ENCODE data around the gene BRD4. TPM values are rescaled to one million over a fixed set of nuclear protein-coding genes. Genes with fewer than 3 reads are reported as not detected.
"Not testable (repeated sequence)": the region's sequence is repeated elsewhere in the genome, so short reads cannot be mapped to it uniquely, and the experiment has no call there.

BRD4 gene
- total RNA-seq, 2 experiments from 2014 or later: 94.3 to 99.6 TPM

DNA sequence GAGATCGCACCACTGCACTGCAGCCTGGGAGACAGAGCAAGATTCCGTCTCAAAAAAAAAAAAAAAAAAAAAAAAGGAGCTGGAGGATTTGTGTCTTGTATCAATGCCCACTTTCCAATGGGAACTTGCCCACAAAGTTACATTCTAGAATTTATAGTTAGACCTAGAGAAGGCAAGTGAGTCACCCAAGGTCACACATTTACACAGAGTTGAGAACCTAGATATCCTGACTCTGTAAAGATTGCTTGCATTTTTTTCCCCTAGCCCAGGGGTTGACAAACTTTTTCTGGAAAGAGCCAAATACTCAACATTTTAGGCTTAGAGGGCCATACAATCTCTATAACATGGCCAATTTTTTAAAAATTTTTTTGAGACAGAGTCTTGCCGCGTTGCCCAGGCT, 7.7 kb upstream of the BRD4 start:
- H3K4me3 Mint-ChIP-seq: no peak overlapping the region
- TF ChIP-seq, protein P1, sequence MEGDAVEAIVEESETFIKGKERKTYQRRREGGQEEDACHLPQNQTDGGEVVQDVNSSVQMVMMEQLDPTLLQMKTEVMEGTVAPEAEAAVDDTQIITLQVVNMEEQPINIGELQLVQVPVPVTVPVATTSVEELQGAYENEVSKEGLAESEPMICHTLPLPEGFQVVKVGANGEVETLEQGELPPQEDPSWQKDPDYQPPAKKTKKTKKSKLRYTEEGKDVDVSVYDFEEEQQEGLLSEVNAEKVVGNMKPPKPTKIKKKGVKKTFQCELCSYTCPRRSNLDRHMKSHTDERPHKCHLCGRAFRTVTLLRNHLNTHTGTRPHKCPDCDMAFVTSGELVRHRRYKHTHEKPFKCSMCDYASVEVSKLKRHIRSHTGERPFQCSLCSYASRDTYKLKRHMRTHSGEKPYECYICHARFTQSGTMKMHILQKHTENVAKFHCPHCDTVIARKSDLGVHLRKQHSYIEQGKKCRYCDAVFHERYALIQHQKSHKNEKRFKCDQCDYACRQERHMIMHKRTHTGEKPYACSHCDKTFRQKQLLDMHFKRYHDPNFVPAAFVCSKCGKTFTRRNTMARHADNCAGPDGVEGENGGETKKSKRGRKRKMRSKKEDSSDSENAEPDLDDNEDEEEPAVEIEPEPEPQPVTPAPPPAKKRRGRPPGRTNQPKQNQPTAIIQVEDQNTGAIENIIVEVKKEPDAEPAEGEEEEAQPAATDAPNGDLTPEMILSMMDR (IDR thresholded peaks at IDR 0.05): no peak
- ATAC-seq (no peak), DNase-seq (no peak)
- CTCF ChIA-PET: no interaction called here
- intact Hi-C loops (cut with micrococcal nuclease): no loop called here
- POLR2A ChIA-PET: interaction anchor here (0.8 kb wide), 1 partner anchor 29 kb away, joined by 3 read pairs; no protein-coding TSS in a partner anchor
- peaks cover 3% of the 10 kb centered on the region for H3K36me3 Mint-ChIP-seq (ENCODE audit: low read depth)
- H3K9me3 Mint-ChIP-seq: no peaks in the 10 kb centered on the region
- H3K4me1 Mint-ChIP-seq (ENCODE audit: low read depth): no peaks in the 10 kb centered on the region
- no peak overlapping the region for H3K27ac Mint-ChIP-seq
- H3K27me3 Mint-ChIP-seq: no peaks in the 10 kb centered on the region

DNA sequence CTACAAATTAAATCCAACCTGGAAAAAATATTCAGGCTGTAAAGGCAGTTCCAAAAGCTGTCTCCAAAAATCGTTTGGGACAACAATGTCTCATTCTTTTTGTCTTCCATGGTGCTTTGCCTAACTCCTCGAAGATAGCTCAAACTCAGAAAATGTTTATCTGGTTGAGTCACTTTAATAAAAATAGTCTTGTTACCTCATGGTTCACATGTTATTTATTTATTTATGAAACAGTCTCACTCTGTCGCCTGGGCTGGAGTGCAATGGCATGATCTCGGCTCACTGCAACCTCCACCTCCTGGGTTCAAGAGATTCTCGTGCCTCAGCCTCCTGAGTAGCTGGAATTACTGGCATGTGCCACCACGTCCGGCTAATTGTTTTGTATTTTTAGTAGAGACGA, 4.9 kb upstream of the BRD4 start:
- ChIA-PET CTCF (interaction anchor here (1.2 to 1.4 kb wide), 2 partner anchors 16 to 35 kb away, joined by 3 to 4 read pairs; no protein-coding TSS in a partner anchor), POLR2A (interaction anchor here (1.0 to 1.5 kb wide), 3 partner anchors 25 to 41 kb away, joined by 3 to 4 read pairs (median 3); no protein-coding TSS in a partner anchor)
- TF ChIP-seq, protein P1 (IDR thresholded peaks at IDR 0.05): no peak
- no peaks in the 10 kb centered on the region for H3K36me3 Mint-ChIP-seq (ENCODE audit: low read depth)
- no peaks in the 10 kb centered on the region for H3K27me3 Mint-ChIP-seq
- H3K9me3 Mint-ChIP-seq: no peaks in the 10 kb centered on the region
- H3K27ac Mint-ChIP-seq: no peak overlapping the region
- intact Hi-C loops (cut with micrococcal nuclease): no loop called here
- H3K4me1 Mint-ChIP-seq (ENCODE audit: low read depth): peaks cover 3% of the 10 kb centered on the region
- ATAC-seq (no peak), DNase-seq (no peak)
- no peak overlapping the region for H3K4me3 Mint-ChIP-seq

DNA sequence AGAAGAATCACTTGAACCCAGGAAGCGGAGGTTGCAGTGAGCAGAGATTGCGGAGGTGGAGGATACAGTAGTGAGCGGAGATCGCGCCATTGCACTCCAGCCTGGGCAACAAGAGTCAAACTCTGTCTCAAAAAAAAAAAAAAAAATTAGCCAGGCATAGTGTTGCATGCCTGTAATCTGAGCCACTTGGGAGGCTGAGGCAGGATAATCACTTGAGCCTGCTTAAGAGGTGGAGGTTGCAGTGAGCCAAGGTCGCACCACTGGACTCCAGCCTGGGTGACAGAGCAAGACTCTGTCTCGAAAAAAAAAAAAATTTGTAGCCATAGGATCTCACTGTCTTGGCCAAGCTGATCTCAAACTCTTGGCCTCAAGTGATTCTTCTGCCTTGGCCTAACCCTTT, 3.7 kb upstream of the BRD4 start:
- H3K27me3 Mint-ChIP-seq; H3K27ac Mint-ChIP-seq; intact Hi-C loops (cut with micrococcal nuclease); H3K36me3 Mint-ChIP-seq (ENCODE audit: low read depth); H3K9me3 Mint-ChIP-seq; H3K4me1 Mint-ChIP-seq (ENCODE audit: low read depth); POLR2A ChIA-PET; H3K4me3 Mint-ChIP-seq; DNase-seq; ATAC-seq: not testable (repeated sequence)
- CTCF ChIA-PET: interaction anchor here (1.2 kb wide), 1 partner anchor 34 kb away, joined by 3 read pairs; no protein-coding TSS in a partner anchor

DNA sequence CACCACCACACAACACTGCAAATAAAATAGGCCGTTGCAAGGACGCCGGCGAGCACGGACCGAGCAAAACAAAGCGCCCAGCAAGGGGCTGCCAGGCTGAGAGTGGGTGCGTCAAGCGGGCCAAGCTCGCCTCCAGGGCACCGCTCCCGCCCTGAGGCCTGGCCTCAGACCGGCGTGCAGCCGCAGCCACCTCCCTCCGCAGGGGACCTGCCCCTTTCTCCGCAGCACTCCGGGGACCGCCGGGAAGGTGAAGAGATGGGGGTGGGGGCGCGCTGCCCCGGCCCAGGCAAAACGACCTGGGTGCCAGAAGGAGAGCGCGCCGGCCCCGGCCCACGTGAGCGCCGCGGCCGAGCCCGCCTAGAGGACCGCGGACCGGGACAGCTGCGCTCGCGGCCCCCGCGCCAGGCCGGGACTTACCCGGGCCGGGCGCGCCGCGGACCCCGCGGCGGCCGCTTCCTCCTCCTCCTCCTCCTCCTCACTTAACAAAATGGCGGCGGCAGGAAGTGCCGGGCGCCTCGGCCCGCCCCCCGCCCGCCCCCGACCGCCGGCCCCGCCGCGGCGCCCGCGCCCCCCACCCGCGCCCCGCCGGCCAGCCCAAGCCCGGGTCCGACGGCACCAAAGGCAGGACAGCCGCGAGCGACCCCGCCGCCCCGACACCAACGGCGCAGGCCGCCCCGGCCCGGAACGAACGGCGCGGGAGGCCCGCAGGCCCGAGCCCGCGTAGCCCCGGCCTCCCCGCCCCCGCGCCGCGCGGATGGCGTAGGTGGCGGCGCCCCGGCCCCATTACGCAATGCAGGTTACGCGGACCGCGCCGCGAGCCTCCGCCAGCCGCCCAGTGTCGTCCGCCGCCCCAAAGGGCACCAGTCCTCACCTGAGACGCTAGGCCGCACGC, 674 bp downstream of the BRD4 start:
- Mint-ChIP-seq H3K36me3 (ENCODE audit: low read depth) (peaks cover 29% of the 10 kb centered on the region), H3K4me1 (ENCODE audit: low read depth) (peaks cover 38% of the 10 kb centered on the region), H3K27ac (peak overlapping the region; percentile 97), H3K9me3 (no peaks in the 10 kb centered on the region), H3K27me3 (no peaks in the 10 kb centered on the region), H3K4me3 (peak overlapping the region; percentile 87)
- POLR2A ChIA-PET: interaction anchor here (0.7 to 3.0 kb wide), 14 partner anchors 7 to 96 kb away, joined by 3 to 15 read pairs (median 4); partner anchors contain the start of genes AKAP8 and AKAP8L
- intact Hi-C loops (cut with micrococcal nuclease): loop anchor here (5.0 kb wide), 1 partner anchor 39 kb away; no protein-coding TSS in a partner anchor
- DNase-seq (peak; percentile 69), ATAC-seq (peak; percentile 60)
- CTCF ChIA-PET: interaction anchor here (1.6 kb wide), 1 partner anchor 88 kb away, joined by 5 read pairs; the partner anchor contains the start of gene AKAP8L
- TF ChIP-seq, protein P1 (IDR thresholded peaks at IDR 0.05): no peak

DNA sequence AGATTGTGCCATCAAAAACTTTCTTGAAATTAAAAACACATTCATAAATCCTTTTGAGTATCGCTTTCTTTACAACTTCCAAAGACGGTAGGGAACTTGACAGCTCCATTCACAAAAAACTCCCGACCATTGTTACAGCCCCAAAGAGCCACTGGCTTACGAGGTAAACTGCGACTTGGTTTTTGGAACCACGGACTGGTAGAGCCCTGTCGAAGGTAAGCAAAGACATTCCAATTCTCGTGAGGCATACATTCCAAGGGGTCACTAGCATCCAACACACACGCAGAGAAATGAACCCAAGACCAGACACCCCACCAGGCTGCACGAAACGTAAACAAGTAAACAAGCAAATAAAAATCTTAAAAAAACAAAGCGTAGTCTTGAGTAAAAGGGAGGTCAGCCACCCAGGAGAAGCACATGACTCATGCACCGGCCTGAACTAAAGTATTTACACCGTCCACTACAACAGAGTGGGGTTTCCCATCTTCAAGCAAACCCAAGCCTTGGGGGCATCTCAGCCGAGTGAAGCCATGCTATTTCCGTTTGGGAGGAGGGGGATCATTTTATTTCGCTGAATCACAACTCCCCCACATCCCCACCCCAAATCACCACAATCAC, 1.4 kb downstream of the BRD4 start:
- ChIA-PET CTCF (no interaction called here), POLR2A (interaction anchor here (1.0 to 3.0 kb wide), 7 partner anchors 10 to 89 kb away, joined by 3 to 9 read pairs (median 6); partner anchors contain the start of gene AKAP8L)
- no peak for DNase-seq
- peaks cover 31% of the 10 kb centered on the region for H3K36me3 Mint-ChIP-seq (ENCODE audit: low read depth)
- no peaks in the 10 kb centered on the region for H3K27me3 Mint-ChIP-seq
- intact Hi-C loops (cut with micrococcal nuclease): loop anchor here (5.0 kb wide), 1 partner anchor 39 kb away; no protein-coding TSS in a partner anchor
- peak overlapping the region; percentile 97 for H3K27ac Mint-ChIP-seq
- peaks cover 45% of the 10 kb centered on the region for H3K4me1 Mint-ChIP-seq (ENCODE audit: low read depth)
- TF ChIP-seq, protein P1 (IDR thresholded peaks at IDR 0.05): no peak
- H3K9me3 Mint-ChIP-seq: no peaks in the 10 kb centered on the region
- peak overlapping the region; percentile 87 for H3K4me3 Mint-ChIP-seq
- peak; percentile 4 for ATAC-seq
